Spleen (tissue), 7 donors: ENCODE data around the gene ZNF679.

Source experiments
- POLR2A ChIP-seq, 3 donors: fragments of 450-650 bp; IDR thresholded peaks; one replicate each; pipeline ENCODE4 v1.5.1; 2017; ENCODE audit warnings: antibody characterized with exemption in 3 of 3, mild to moderate bottlenecking in 1 of 3
- POLR2AphosphoS5 ChIP-seq, 3 donors: sonication (generic); formaldehyde crosslinking; IDR thresholded peaks; one replicate each; pipeline ENCODE4 v1.5.1; 2017; ENCODE audit warnings: antibody characterized with exemption in 3 of 3
- TF ChIP-seq, protein P1 (sequence below), 11 experiments: fragments of 200-600 bp in 7 of 11; fragments of 450-650 bp in 4 of 11; sonication (generic) in 4 of 11; IDR thresholded peaks in 8 of 11; conservative IDR thresholded peaks in 3 of 11; 1 replicate in 7 of 11; 2 replicates in 4 of 11; pipeline versions ENCODE4 v1.4.0 to v1.8.0; 2016 to 2021; ENCODE audit warnings: antibody characterized with exemption in 11 of 11, inconsistent platforms in 4 of 11, mild to moderate bottlenecking in 1 of 11
- donor health status: DM: no; HTN: no; CAD: no; lungs with moderate emphysema.
- donor health status: DM: no; HTN: no; CAD: no.
- donor health status: DM: no; HTN: no; CAD: no.

DNA sequence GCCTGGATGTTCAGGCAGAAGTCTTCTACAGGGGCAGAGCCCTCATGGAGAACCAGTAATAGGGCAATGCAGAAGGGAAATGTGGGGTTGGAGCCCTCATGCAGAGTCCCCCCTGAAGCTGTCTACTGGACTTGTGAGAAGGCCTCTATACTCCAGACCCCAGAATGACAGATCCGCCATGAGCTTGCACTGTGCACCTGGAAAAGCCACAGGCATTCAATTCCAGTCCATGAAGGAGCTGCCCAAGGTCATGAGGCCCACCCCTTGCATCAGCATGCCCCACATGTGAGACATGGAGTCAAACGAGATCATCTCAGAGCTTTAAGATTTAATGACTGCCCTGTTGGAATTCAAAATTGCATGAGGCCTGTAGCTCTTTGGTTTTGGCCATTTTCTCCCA is 4.9 kb upstream of the ZNF679 start:
- TF ChIP-seq POLR2A (IDR thresholded peaks at IDR 0.05) = no peak
- TF ChIP-seq, protein P1, sequence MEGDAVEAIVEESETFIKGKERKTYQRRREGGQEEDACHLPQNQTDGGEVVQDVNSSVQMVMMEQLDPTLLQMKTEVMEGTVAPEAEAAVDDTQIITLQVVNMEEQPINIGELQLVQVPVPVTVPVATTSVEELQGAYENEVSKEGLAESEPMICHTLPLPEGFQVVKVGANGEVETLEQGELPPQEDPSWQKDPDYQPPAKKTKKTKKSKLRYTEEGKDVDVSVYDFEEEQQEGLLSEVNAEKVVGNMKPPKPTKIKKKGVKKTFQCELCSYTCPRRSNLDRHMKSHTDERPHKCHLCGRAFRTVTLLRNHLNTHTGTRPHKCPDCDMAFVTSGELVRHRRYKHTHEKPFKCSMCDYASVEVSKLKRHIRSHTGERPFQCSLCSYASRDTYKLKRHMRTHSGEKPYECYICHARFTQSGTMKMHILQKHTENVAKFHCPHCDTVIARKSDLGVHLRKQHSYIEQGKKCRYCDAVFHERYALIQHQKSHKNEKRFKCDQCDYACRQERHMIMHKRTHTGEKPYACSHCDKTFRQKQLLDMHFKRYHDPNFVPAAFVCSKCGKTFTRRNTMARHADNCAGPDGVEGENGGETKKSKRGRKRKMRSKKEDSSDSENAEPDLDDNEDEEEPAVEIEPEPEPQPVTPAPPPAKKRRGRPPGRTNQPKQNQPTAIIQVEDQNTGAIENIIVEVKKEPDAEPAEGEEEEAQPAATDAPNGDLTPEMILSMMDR (IDR thresholded peaks at IDR 0.05 in 8 of 11, conservative IDR thresholded peaks at IDR 0.05 in 3 of 11) = no peak
- no peak for TF ChIP-seq POLR2AphosphoS5 (IDR thresholded peaks at IDR 0.05)
